H1 (cell line): ENCODE results near the gene CD180. TPM values are rescaled to one million over a fixed set of nuclear protein-coding genes. Genes with fewer than 3 reads are reported as not detected.

Source experiments
- CTCF ChIA-PET: fragments of 300-600 bp; sonication (Branson Sonifier 250); formaldehyde crosslinking; loops from one replicate; lab custom pipeline; 2021; ENCODE audit not compliant: partially characterized antibody; lab: Charles Lee
- POLR2A ChIA-PET: fragments of 300-600 bp; sonication (Branson Sonifier 250); formaldehyde crosslinking; loops from one replicate; lab custom pipeline; 2021; ENCODE audit warnings: inconsistent platforms; ENCODE audit not compliant: partially characterized antibody; lab: Charles Lee
- DNase-seq, 2 experiments: peaks; one replicate each; pipeline versions ENCODE4 v3.0.0 to v3.0.0-alpha.2; 2010 to 2022; ENCODE audit warnings: low spot score in 2 of 2, low read depth in 1 of 2, mixed read lengths in 1 of 2
- FAIRE-seq: peaks from 2 replicates; lab custom pipeline; 2011; peaks lifted over from hg19 to GRCh38; lab: Jason Lieb, UNC
- H2AFZ ChIP-seq: 2 replicates; pipeline ENCODE4 v1.8.1; 2012; ENCODE audit warnings: low read length, inconsistent platforms
- H2AK5ac ChIP-seq: 2 replicates; pipeline ENCODE4 v1.6.1; 2013; ENCODE audit warnings: low read depth, low read length
- H2BK120ac ChIP-seq: replicated peaks from 2 replicates; pipeline ENCODE3; 2013; ENCODE audit warnings: low read depth, low read length, inconsistent platforms
- H2BK12ac ChIP-seq: 2 replicates; pipeline ENCODE4 v1.6.1; 2013; ENCODE audit warnings: low read depth, low read length
- H2BK15ac ChIP-seq: 2 replicates; pipeline ENCODE4 v1.6.1; 2013; ENCODE audit warnings: low read length
- H2BK20ac ChIP-seq: 2 replicates; pipeline ENCODE4 v1.6.1; 2013; ENCODE audit warnings: low read length
- H2BK5ac ChIP-seq: 2 replicates; pipeline ENCODE4 v1.6.1; 2013; ENCODE audit warnings: low read depth, low read length
- H3K14ac ChIP-seq: 2 replicates; pipeline ENCODE4 v1.6.1; 2013; ENCODE audit warnings: inconsistent platforms; ENCODE audit not compliant: insufficient read length
- H3K18ac ChIP-seq: 2 replicates; pipeline ENCODE4 v1.6.1; 2013; ENCODE audit warnings: low read length; ENCODE audit errors: extremely low read depth
- H3K23ac ChIP-seq: 2 replicates; pipeline ENCODE4 v1.6.1; 2013; ENCODE audit warnings: inconsistent platforms; ENCODE audit not compliant: insufficient read length
- H3K23me2 ChIP-seq: 2 replicates; pipeline ENCODE4 v1.6.1; 2013; ENCODE audit warnings: low read depth, low read length
- H3K27ac ChIP-seq: 2 replicates; pipeline ENCODE4 v1.6.1; 2011; ENCODE audit warnings: low read depth, low read length, inconsistent platforms
- H3K27me3 ChIP-seq, 4 experiments: replicated peaks in 1 of 4; 1 replicate in 1 of 4; 2 replicates in 3 of 4; pipeline versions ENCODE4 v1.6.1 to v1.8.1; 2011 to 2013; ENCODE audit warnings: low read length in 3 of 4, mild to moderate bottlenecking in 3 of 4, inconsistent platforms in 2 of 4, mixed read lengths in 2 of 4, moderate library complexity in 1 of 4; ENCODE audit not compliant: control insufficient read depth in 3 of 4, insufficient read depth in 3 of 4; ENCODE audit errors: extremely low read depth in 1 of 4
- H3K36me3 ChIP-seq, 4 experiments: 2 replicates each; pipeline versions ENCODE4 v1.6.1 to v1.8.1; 2011 to 2013; ENCODE audit warnings: mild to moderate bottlenecking in 4 of 4, low read length in 3 of 4, moderate library complexity in 2 of 4, control low read depth in 1 of 4, inconsistent platforms in 1 of 4; ENCODE audit not compliant: insufficient read depth in 4 of 4, control insufficient read depth in 2 of 4
- H3K4ac ChIP-seq: replicated peaks from 2 replicates; pipeline ENCODE3; 2013; ENCODE audit warnings: low read length, low read depth, mixed read lengths, inconsistent platforms; ENCODE audit not compliant: insufficient read length
- H3K4me1 ChIP-seq, 4 experiments: replicated peaks in 1 of 4; 1 replicate in 1 of 4; 2 replicates in 3 of 4; pipeline versions ENCODE4 v1.6.1 to v1.8.1; 2011 to 2013; ENCODE audit warnings: low read length in 3 of 4, inconsistent platforms in 2 of 4, mixed read lengths in 1 of 4; ENCODE audit not compliant: insufficient read depth in 4 of 4, control insufficient read depth in 3 of 4
- H3K4me2 ChIP-seq, 2 experiments: 2 replicates each; pipeline versions ENCODE4 v1.6.1 to v1.8.1; 2011 to 2013; ENCODE audit warnings: low read depth in 2 of 2, low read length in 2 of 2, control low read depth in 1 of 2, inconsistent platforms in 1 of 2, mild to moderate bottlenecking in 1 of 2; ENCODE audit not compliant: insufficient read depth in 1 of 2
- H3K4me3 ChIP-seq, 4 experiments: fragments of 200-600, 300-600 bp in 1 of 4; sonication (generic), shearing (Covaris generic), sonication (Bioruptor Twin) in 1 of 4; 2 replicates each; pipeline versions ENCODE4 v1.5.1 to v1.8.1; 2011 to 2016; ENCODE audit warnings: low read length in 4 of 4, low read depth in 3 of 4, control low read depth in 2 of 4, inconsistent platforms in 2 of 4, mild to moderate bottlenecking in 2 of 4, mixed read lengths in 1 of 4, moderate library complexity in 1 of 4; ENCODE audit not compliant: insufficient read depth in 2 of 4; ENCODE audit errors: extremely low read depth in 1 of 4
- H3K56ac ChIP-seq: replicated peaks from 2 replicates; pipeline ENCODE3; 2013; ENCODE audit warnings: low read depth, mild to moderate bottlenecking, mixed read lengths, low read length, inconsistent platforms; ENCODE audit not compliant: insufficient read length
- H3K79me1 ChIP-seq: 2 replicates; pipeline ENCODE4 v1.6.1; 2013; ENCODE audit warnings: low read depth, low read length, control low read depth
- H3K79me2 ChIP-seq, 2 experiments: 2 replicates each; pipeline versions ENCODE4 v1.6.1 to v1.8.1; 2012 to 2013; ENCODE audit warnings: low read length in 2 of 2, mild to moderate bottlenecking in 2 of 2, inconsistent platforms in 1 of 2; ENCODE audit not compliant: insufficient read depth in 2 of 2, control insufficient read depth in 1 of 2
- H3K9ac ChIP-seq, 4 experiments: replicated peaks in 1 of 4; 1 replicate in 1 of 4; 2 replicates in 3 of 4; pipeline versions ENCODE4 v1.6.1 to v1.8.1; 2011 to 2013; ENCODE audit warnings: low read depth in 3 of 4, low read length in 3 of 4, control low read depth in 2 of 4, mild to moderate bottlenecking in 2 of 4, moderate library complexity in 2 of 4, inconsistent platforms in 1 of 4; ENCODE audit errors: extremely low read depth in 1 of 4
- H3K9me3 ChIP-seq, 2 experiments: 2 replicates each; pipeline versions ENCODE4 v1.6.1 to v1.8.1; 2012 to 2013; ENCODE audit warnings: mild to moderate bottlenecking in 2 of 2, moderate library complexity in 2 of 2, control low read depth in 1 of 2, inconsistent platforms in 1 of 2, low read depth in 1 of 2, low read length in 1 of 2, mixed read lengths in 1 of 2; ENCODE audit not compliant: insufficient read depth in 2 of 2
- H4K20me1 ChIP-seq, 2 experiments: replicated peaks in 1 of 2; 2 replicates each; pipeline versions ENCODE3 to v1.8.1; 2011 to 2013; ENCODE audit warnings: inconsistent platforms in 2 of 2, low read length in 2 of 2, mild to moderate bottlenecking in 1 of 2; ENCODE audit not compliant: insufficient read depth in 2 of 2, control insufficient read depth in 1 of 2
- H4K5ac ChIP-seq: 2 replicates; pipeline ENCODE4 v1.6.1; 2013; ENCODE audit warnings: low read length, low read depth, mixed read lengths, inconsistent platforms; ENCODE audit not compliant: insufficient read length
- H4K8ac ChIP-seq: 2 replicates; pipeline ENCODE4 v1.8.0; 2013; ENCODE audit warnings: mild to moderate bottlenecking, moderate library complexity, low read length, inconsistent platforms; ENCODE audit not compliant: insufficient read depth; ENCODE audit errors: extremely low read depth
- H4K91ac ChIP-seq: replicated peaks from 2 replicates; pipeline ENCODE3; 2013; ENCODE audit warnings: low read length, mixed read lengths, inconsistent platforms; ENCODE audit not compliant: insufficient read length
- BCL11A ChIP-seq, 2 experiments: IDR thresholded peaks; one replicate each; pipeline ENCODE4 v1.6.1; 2011; ENCODE audit warnings: low read depth in 2 of 2, low read length in 2 of 2, mild to moderate bottlenecking in 2 of 2
- CEBPB ChIP-seq: IDR thresholded peaks from 2 replicates; pipeline ENCODE4 v1.6.1; 2012; ENCODE audit warnings: low read depth, low read length
- EZH2 ChIP-seq: fragments of 200-600 bp; sonication (generic); IDR thresholded peaks from 2 replicates; pipeline ENCODE4 v1.7.1; 2012; ENCODE audit warnings: low read depth, mild to moderate bottlenecking, moderate library complexity, low read length, inconsistent platforms; ENCODE audit not compliant: severe bottlenecking
- KDM4A ChIP-seq: IDR thresholded peaks from one replicate; pipeline ENCODE4 v1.7.1; 2012; ENCODE audit warnings: low read depth, mild to moderate bottlenecking, moderate library complexity, low read length, inconsistent platforms; ENCODE audit not compliant: severe bottlenecking
- RAD21 ChIP-seq, 2 experiments: IDR thresholded peaks in 1 of 2; conservative IDR thresholded peaks in 1 of 2; 2 replicates each; pipeline ENCODE4 v1.6.1; 2011; ENCODE audit warnings: low read depth in 2 of 2, low read length in 2 of 2, improper control_type of control experiment in 1 of 2, inconsistent platforms in 1 of 2, mild to moderate bottlenecking in 1 of 2, moderate library complexity in 1 of 2
- WGBS, 2 experiments: shearing (Covaris generic) in 1 of 2; methylation state at CpG; one replicate each; pipeline versions ENCODE4 v1.1.6 to v1.1.7; 2013 to 2015; ENCODE audit warnings: low lambda C conversion rate in 2 of 2, mixed read lengths in 2 of 2, inconsistent platforms in 1 of 2, low coverage in 1 of 2, missing lambda C conversion rate in 1 of 2; ENCODE audit not compliant: insufficient replicate concordance in 2 of 2, insufficient coverage in 1 of 2, insufficient read length in 1 of 2; ENCODE audit errors: extremely low coverage in 1 of 2, missing lambda C conversion rate in 1 of 2; 5-methylcytosine and 5-hydroxymethylcytosine counted together
- polyA plus RNA-seq, 7 experiments: library from polyadenylated mRNA; depleted of rRNA in 3 of 7; stranded (reverse) in 5 of 7; unstranded in 2 of 7; fragments of >200 nt in 5 of 7; fragments of 200-250 nt in 2 of 7; gene quantifications; 1 replicate in 5 of 7; 2 replicates in 1 of 7; 4 replicates in 1 of 7; pipeline versions ENCODE4 v1.2.1 to v1.2.3, GENCODE V29; 2011 to 2013; ENCODE audit warnings: missing spikeins in 2 of 7, mixed read lengths in 2 of 7
- total RNA-seq: library from RNA; stranded (reverse); fragmentation: NEBNext Ultra II Directional; extraction: Animal tissue kit (Norgen Biotek cat#: 25700); gene quantifications from 2 replicates; pipeline ENCODE4 v1.2.1, GENCODE V29; 2021

The CD180 gene
- total and polyA plus RNA-seq, 2 of the 8 experiments (the other 6 are each of a cell fraction or from before 2014, with no cell fraction given) = not detected

DNA sequence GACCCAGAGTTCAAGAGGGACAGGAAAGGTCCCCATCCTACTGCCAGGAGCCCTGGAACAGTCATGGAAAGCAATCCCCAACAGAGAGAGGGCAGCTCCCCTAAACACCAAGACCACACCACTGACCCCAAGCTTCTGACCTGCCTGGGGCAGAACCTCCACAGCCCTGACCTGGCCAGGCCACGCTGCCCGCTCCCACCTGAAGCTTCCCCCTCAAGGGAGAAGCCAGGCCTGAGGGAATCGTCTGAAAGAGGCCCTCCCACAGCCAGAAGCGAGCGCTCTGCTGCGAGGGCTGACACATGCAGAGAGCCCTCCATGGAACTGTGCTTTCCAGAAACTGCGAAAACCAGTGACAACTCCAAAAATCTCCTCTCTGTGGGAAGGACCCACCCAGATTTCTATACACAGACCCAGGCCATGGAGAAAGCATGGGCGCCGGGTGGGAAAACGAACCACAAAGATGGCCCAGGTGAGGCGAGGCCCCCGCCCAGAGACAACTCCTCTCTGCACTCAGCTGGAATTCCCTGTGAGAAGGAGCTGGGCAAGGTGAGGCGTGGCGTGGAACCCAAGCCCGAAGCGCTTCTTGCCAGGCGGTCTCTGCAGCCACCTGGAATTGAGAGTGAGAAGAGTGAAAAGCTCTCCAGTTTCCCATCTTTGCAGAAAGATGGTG is 31.6 kb downstream of the CD180 start:
- peak overlapping the region; percentile 55; the same call in 1 of the 2 replicates for H2BK12ac ChIP-seq
- H4K20me1 ChIP-seq = no peaks in the 10 kb centered on the region
- H3K56ac ChIP-seq = no peak overlapping the region
- no peak overlapping the region for H4K5ac ChIP-seq
- CTCF ChIA-PET = interaction anchor here (0.9 to 5.3 kb wide), 16 partner anchors 10 to 1088 kb away, joined by 3 to 50 read pairs (median 4); no protein-coding TSS in a partner anchor
- 0 out of 2 replicates have a peak overlapping the region, but pooled peaks have one; percentile 15 for H3K18ac ChIP-seq
- peaks cover 0 to 13% (median 6%) of the 10 kb centered on the region in 4 experiments; a peak in 3 of 7 replicates for H3K4me1 ChIP-seq
- TF ChIP-seq KDM4A = no peak
- TF ChIP-seq CEBPB = no peak
- TF ChIP-seq BCL11A (IDR thresholded peaks at IDR 0.05; ENCODE audit: low read depth in 2 of 2, low read length in 2 of 2) = no peak
- TF ChIP-seq EZH2 = no peak
- TF ChIP-seq RAD21 (IDR thresholded peaks at IDR 0.05 in 1 of 2, conservative IDR thresholded peaks at IDR 0.05 in 1 of 2; ENCODE audit: low read depth in 2 of 2, low read length in 2 of 2) = no peak
- H2AK5ac ChIP-seq = no peak overlapping the region; the same call in 1 of the 2 replicates
- no peak overlapping the region for H3K27ac ChIP-seq
- no peak overlapping the region for H3K14ac ChIP-seq
- 0 out of 2 replicates have a peak overlapping the region, but pooled peaks have one; percentile 28 for H2BK5ac ChIP-seq
- peaks cover 6% of the 10 kb centered on the region; the same call in 1 of the 2 replicates for H3K23me2 ChIP-seq
- no peaks in the 10 kb centered on the region for H3K36me3 ChIP-seq
- 92% methylated on average over 17 of the region's 17 CpGs; no CpG with 5 or more reads in 1 of the 2 experiments for WGBS, 2 experiments
- no peak overlapping the region for H3K9ac ChIP-seq
- no peak for DNase-seq
- H3K23ac ChIP-seq = no peak overlapping the region
- H3K4me3 ChIP-seq = no peak overlapping the region
- H3K9me3 ChIP-seq = no peaks in the 10 kb centered on the region
- H2AFZ ChIP-seq = no peak overlapping the region
- H3K79me2 ChIP-seq = no peaks in the 10 kb centered on the region
- no peak overlapping the region for H2BK20ac ChIP-seq
- POLR2A ChIA-PET = interaction anchor here (1.1 kb wide), 1 partner anchor 26 kb away, joined by 3 read pairs; no protein-coding TSS in a partner anchor
- no peak overlapping the region; the same call in 1 of the 2 replicates for H4K8ac ChIP-seq
- no peak for FAIRE-seq
- H2BK15ac ChIP-seq = no peak overlapping the region
- no peaks in the 10 kb centered on the region for H3K27me3 ChIP-seq
- no peak overlapping the region for H3K4ac ChIP-seq
- no peak overlapping the region for H2BK120ac ChIP-seq
- H3K4me2 ChIP-seq = 0 out of 4 replicates have a peak overlapping the region, but pooled peaks of 1 of the 2 experiments have one; percentile 37
- peak overlapping the region; percentile 61 for H4K91ac ChIP-seq
- H3K79me1 ChIP-seq = no peaks in the 10 kb centered on the region
